SJCRH30 (cell line): ENCODE data around the gene GMIP. TPM values are rescaled to one million over a fixed set of nuclear protein-coding genes. Genes with fewer than 3 reads are reported as not detected.

ENCODE experiments used
- DNase-seq, 2 experiments: peaks; one replicate each; pipeline ENCODE4 v3.0.0-alpha.2; 2015 to 2020
- H3K27ac ChIP-seq: fragments of 250-450 bp; sonication (Bioruptor Pico); 2 replicates; pipeline ENCODE4 v1.5.1; 2020; ENCODE audit warnings: mild to moderate bottlenecking, moderate library complexity
- H3K27me3 ChIP-seq: fragments of 250-450 bp; sonication (Bioruptor Pico); 2 replicates; pipeline ENCODE4 v1.5.1; 2020; ENCODE audit warnings: mild to moderate bottlenecking, moderate library complexity
- H3K36me3 ChIP-seq: fragments of 250-450 bp; sonication (Bioruptor Pico); 2 replicates; pipeline ENCODE4 v1.5.1; 2020; ENCODE audit warnings: mild to moderate bottlenecking, moderate library complexity
- H3K4me1 ChIP-seq: fragments of 250-450 bp; sonication (Bioruptor Pico); 2 replicates; pipeline ENCODE4 v1.5.1; 2020; ENCODE audit warnings: mild to moderate bottlenecking, moderate library complexity
- H3K4me3 ChIP-seq: fragments of 250-450 bp; sonication (Bioruptor Pico); 2 replicates; pipeline ENCODE4 v1.5.1; 2020; ENCODE audit warnings: mild to moderate bottlenecking, moderate library complexity
- H3K9me3 ChIP-seq: fragments of 250-450 bp; sonication (Bioruptor Pico); replicated peaks from 2 replicates; pipeline ENCODE4 v1.5.1; 2020; ENCODE audit warnings: mild to moderate bottlenecking, moderate library complexity
- total RNA-seq: library from RNA; depleted of rRNA; stranded (reverse); fragments of >200 nt; shearing (Covaris generic); gene quantifications from 2 replicates; pipeline ENCODE4 v1.2.3, GENCODE V29; 2014; rRNA removed

Gene GMIP
- total RNA-seq, 1 experiment from 2014 or later: 4.6 TPM

DNA sequence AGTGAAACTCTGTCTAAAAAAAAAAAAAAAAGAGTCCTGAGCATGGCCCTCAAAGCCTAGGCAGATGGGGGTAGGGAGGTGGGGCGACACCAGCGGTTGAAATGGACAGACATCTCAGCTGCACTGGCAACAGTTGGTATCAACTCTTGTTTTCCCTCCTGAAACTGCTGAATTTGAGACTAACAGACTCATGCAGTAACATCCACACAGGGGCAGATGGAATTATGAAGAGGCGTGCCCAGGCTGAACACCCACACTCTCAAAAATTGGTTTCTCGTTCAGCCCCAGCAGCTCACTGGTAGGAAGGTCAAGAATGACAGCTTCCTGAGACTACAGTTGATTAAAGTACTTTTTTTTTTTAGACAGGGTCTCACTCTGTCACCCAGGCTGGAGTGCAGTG lies 49.1 kb downstream of the GMIP start:
- Histone ChIP-seq H3K27me3 (no peaks in the 10 kb centered on the region), H3K4me3 (no peak overlapping the region)

DNA sequence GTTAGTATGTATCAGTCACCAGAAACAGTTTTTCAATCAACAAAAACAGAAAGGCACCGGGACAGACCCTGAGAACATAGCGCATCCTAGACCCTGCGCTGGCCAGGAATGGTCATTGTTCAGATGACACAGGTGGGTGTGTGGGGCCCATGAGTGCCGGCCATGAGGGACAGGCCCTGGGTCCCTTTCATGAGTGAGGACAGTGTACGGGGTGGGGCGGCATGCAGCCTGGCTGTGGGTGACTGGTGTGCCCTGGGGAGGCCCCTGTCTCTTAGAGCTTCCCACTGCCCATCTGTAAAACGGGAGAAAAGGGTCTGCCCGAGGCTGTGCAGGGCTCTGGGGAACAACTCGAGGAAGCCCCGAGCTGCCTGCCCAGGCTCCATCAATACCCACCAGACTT lies 50.8 kb downstream of the GMIP start:
- Histone ChIP-seq H3K27me3 (no peaks in the 10 kb centered on the region), H3K9me3 (no peaks in the 10 kb centered on the region), H3K27ac (no peak overlapping the region; the same call in 1 of the 2 replicates), H3K4me1 (peaks cover 11% of the 10 kb centered on the region), H3K4me3 (no peak overlapping the region), H3K36me3 (no peaks in the 10 kb centered on the region)
- no peak for DNase-seq

More for the DNA sequence above, 49.1 kb downstream of the GMIP start:
- Histone ChIP-seq H3K4me1 (peaks cover 11% of the 10 kb centered on the region), H3K9me3 (no peaks in the 10 kb centered on the region), H3K36me3 (no peaks in the 10 kb centered on the region), H3K27ac (no peak overlapping the region)
- no peak for DNase-seq

DNA sequence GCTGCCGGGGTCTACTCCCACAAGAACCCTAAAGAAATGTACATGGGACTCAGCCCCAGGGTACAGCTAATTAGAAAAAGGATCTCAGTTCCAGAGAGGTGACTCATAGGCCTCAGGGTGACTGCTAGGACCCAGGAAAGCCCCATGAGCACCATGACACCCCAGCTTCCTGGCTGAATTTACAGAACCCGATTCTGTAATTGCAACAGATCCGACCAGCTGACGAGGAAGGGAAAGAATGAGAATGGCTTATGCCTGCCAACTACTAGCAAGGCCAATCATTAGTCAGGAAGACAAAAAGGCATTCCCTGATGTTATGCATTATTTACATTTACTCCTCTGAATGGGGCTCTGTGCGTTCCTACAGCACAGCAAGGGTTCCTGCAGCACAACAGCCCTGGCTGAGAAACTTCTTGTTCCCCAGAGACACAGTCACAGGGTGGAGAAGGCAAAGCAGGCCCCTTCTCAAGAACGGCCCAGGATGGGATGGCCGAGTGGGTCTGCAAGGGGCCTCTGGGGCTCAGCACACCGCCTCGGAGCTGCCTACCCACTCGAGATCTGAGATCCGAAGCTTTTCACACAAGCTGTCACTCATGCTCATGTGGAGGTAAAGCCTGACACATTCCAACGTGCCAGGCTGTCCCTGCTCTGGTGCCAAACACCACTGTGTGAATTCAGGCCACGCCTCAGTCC lies 52.2 kb downstream of the GMIP start:
- peak overlapping the region; percentile 50 for H3K27ac ChIP-seq
- peak overlapping the region; percentile 7; the same call in 1 of the 2 replicates for H3K4me3 ChIP-seq
- H3K4me1 ChIP-seq: peaks cover 11% of the 10 kb centered on the region
- peak; percentile 78 to 85 for DNase-seq
- no peaks in the 10 kb centered on the region for H3K9me3 ChIP-seq
- no peaks in the 10 kb centered on the region for H3K36me3 ChIP-seq
- H3K27me3 ChIP-seq: no peaks in the 10 kb centered on the region

DNA sequence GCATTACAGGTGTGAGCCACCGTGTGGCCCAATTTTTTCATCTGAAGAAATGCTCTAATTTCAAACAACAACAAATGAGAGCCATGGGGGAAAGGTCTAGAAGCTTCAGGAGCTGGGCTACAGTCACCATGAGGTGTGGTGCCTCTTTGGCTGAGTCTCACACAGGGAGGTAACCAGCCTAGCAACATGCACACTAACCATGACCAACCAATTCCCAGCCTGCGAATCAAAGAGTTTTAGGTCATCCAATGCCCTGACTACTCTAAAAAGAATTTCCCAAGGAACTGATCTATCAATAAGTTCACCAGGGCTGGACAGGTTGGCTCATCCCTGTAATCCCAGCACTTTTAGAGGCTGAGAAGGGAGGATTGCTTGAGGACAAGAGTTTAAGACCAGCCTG lies 54.9 kb downstream of the GMIP start:
- no peak overlapping the region for H3K4me3 ChIP-seq
- DNase-seq: no peak
- H3K9me3 ChIP-seq: no peaks in the 10 kb centered on the region
- H3K36me3 ChIP-seq: no peaks in the 10 kb centered on the region
- no peak overlapping the region for H3K27ac ChIP-seq
- H3K27me3 ChIP-seq: no peaks in the 10 kb centered on the region
- H3K4me1 ChIP-seq: peaks cover 11% of the 10 kb centered on the region

DNA sequence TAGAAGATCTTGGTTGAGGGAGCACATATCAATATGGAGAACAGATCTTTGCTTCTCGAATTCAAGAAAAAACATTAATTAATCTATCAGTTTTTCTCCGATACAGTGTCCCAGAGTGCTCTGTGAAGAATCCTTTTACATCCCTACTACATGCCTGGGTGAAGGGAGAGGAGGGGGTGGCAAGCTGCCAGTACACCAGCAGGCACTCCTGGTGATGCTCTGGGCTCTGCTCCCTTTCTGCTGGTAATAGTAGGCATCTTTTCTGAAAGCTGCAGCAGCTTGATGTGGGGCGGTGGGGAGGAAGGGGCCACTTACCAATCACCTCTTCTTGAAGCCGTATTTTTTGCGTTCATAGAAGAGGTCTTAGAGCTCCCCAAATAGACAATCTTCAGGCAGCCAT lies 55.7 kb downstream of the GMIP start:
- no peaks in the 10 kb centered on the region for H3K27me3 ChIP-seq
- H3K4me1 ChIP-seq: peaks cover 11% of the 10 kb centered on the region
- H3K36me3 ChIP-seq: no peaks in the 10 kb centered on the region
- no peak for DNase-seq
- H3K27ac ChIP-seq: no peak overlapping the region
- no peaks in the 10 kb centered on the region for H3K9me3 ChIP-seq
- no peak overlapping the region for H3K4me3 ChIP-seq

DNA sequence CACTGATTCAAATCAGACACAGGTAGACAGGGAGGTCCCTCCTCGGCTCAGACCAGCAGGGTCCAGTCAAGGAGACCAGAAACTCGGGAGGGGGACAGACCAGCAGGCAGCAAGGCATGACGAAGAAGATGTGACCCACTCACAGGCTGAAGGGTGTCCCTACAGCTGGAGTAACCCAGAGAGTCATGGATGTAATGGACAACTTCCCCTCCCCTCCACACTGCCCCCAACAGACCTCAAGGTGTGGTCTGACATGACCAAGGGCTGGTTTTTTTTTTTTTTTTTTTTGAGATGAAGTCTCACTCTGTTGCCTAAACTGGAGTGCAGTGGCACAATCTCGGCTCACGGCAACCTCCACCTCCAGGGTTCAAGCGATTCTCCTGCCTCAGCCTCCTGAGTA lies 59.1 kb downstream of the GMIP start:
- no peaks in the 10 kb centered on the region for H3K9me3 ChIP-seq
- H3K4me3 ChIP-seq: no peak overlapping the region
- DNase-seq: no peak
- peaks cover 2% of the 10 kb centered on the region; the same call in 1 of the 2 replicates for H3K4me1 ChIP-seq
- no peaks in the 10 kb centered on the region for H3K36me3 ChIP-seq
- H3K27ac ChIP-seq: no peak overlapping the region
- H3K27me3 ChIP-seq: no peaks in the 10 kb centered on the region

DNA sequence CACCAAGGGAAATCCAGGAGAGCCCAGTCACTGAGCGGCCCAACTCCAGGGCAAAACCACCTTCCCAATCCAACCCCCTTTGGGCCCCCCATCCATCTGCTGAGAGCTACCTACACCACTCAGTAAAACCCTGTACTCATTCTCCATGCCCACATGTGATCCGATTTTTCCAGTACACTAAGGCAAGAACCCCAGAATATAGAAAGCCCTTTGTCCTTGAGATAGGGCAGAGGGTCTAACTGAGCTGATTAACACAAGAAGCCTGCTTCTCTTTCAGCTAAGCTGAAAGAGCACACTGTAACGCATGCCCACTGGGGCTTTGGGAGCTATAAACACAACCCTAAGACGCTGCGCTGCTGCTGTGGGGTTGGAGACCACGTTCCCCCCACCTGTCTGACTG lies 61.0 kb downstream of the GMIP start:
- Histone ChIP-seq H3K9me3 (no peaks in the 10 kb centered on the region), H3K4me3 (no peak overlapping the region), H3K27me3 (no peaks in the 10 kb centered on the region), H3K27ac (no peak overlapping the region), H3K36me3 (no peaks in the 10 kb centered on the region), H3K4me1 (peaks cover 8% of the 10 kb centered on the region)
- DNase-seq: no peak

DNA sequence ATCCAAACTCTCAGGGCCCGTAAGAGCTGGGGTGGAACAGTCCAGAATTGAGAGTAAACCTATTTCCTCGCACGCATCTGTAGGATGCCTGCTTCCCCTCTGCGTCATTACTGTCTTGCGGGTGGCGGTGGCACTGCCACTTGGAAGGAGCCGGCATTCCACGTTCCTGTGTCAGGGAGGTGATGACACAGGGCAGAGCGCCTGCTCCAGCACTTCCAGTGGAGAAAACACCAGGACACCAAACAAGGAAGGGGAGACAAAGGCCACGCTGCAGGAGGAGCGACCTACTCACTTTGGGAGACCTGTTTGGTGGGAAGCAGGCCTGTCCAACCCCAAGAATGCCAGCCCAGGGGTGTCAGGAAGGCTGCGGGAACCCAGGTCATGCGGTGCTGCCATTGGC lies 62.1 kb downstream of the GMIP start:
- Histone ChIP-seq H3K4me1 (peaks cover 16% of the 10 kb centered on the region), H3K4me3 (no peak overlapping the region), H3K9me3 (no peaks in the 10 kb centered on the region), H3K27ac (no peak overlapping the region), H3K36me3 (no peaks in the 10 kb centered on the region), H3K27me3 (no peaks in the 10 kb centered on the region)
- no peak for DNase-seq

DNA sequence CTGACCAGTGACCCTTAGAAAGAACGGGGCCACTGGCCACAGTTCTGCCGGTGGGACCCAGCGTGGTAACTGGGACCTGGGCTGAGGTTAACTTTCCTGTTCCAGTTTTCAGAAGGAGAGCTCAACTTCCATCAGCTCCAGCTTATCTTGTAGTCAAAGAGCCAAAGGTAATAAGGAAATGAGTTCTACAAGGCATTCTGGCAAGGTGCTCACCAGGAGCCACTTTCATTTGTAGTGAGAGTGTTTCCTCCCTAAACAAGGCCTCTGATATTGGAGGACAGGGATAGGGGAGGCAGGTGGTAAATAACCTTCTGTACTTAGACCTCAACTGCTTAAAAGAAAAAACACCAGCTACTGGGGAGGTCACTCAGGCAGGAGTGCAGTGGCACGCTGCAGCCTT lies 63.0 kb downstream of the GMIP start:
- Histone ChIP-seq H3K27ac (no peak overlapping the region), H3K4me1 (peaks cover 16% of the 10 kb centered on the region), H3K27me3 (no peaks in the 10 kb centered on the region), H3K4me3 (no peak overlapping the region), H3K9me3 (no peaks in the 10 kb centered on the region), H3K36me3 (no peaks in the 10 kb centered on the region)
- DNase-seq: no peak

DNA sequence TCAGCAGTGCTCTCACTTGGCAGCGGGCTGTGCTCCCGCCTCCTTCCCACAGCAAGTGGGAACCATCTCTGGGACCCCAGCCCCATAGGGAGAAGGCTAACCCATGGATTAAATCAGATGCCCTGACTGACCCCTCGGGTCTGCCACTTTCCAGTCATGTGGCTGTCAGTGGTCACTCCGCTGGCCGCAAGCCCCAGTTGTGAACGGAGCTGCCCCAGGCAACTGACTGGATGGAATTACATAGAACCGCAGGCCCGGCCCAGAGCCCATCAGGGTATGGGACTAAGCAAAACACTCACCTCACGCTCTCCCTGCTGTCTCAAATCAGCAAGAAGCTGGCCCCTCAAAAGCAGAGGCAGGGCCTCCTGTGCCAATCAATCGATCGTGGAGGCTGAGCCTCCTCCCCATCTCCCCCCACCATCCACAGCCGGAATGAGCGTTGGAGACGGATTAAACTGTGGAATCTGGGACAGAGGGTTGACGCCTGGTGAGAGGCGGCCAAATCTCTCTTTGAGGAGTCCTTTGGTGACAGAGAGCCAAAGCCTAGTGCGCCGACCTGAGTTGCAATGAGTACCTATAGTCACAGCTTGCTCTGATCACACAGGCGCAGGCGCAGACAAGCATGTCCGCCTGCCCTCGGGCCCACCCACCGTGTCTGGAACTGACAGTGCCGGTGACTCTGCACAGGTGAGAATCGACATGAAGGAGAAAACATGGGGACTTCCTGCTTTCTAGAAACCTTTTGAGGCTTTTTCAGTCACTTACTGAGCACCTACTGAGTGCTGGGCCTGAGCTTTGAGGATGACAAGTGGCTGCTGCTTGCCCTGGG lies 63.7 kb downstream of the GMIP start:
- Histone ChIP-seq H3K9me3 (no peaks in the 10 kb centered on the region), H3K4me1 (peaks cover 16% of the 10 kb centered on the region), H3K4me3 (no peak overlapping the region), H3K27me3 (no peaks in the 10 kb centered on the region), H3K36me3 (no peaks in the 10 kb centered on the region), H3K27ac (peak overlapping the region; percentile 26; the same call in 1 of the 2 replicates)
- DNase-seq: peak; percentile 58 to 74

Other genes starting within 250 kb of the GMIP start
- 99.6 and 101 TPM in 2 replicates for gene GATAD2A, start 238.0 kb downstream of the GMIP start, total RNA-seq
- 1.7 and 1.8 TPM in 2 replicates for gene TSSK6, start 128.1 kb downstream of the GMIP start, total RNA-seq
- 158 and 210 TPM in 2 replicates for gene NDUFA13, start 127.4 kb downstream of the GMIP start, total RNA-seq
- gene YJEFN3, start 114.7 kb downstream of the GMIP start, total RNA-seq: 1.0 and 1.9 TPM in 2 replicates
- gene CILP2, start 105.4 kb downstream of the GMIP start, total RNA-seq: 0.94 and 1.1 TPM in 2 replicates
- gene PBX4, start 25.0 kb downstream of the GMIP start, total RNA-seq: 3.6 and 3.7 TPM in 2 replicates
- 1.5 and 1.9 TPM in 2 replicates for gene LPAR2, start 15.4 kb downstream of the GMIP start, total RNA-seq
- 28.8 and 29.3 TPM in 2 replicates for gene ATP13A1, start 20.0 kb upstream of the GMIP start, total RNA-seq
- 17.9 and 19.5 TPM in 2 replicates for gene ZNF101, start 25.2 kb upstream of the GMIP start, total RNA-seq
- 7.8 and 7.9 TPM in 2 replicates for gene ZNF14, start 89.5 kb upstream of the GMIP start, total RNA-seq
- gene ZNF506, start 178.1 kb upstream of the GMIP start, total RNA-seq: 23.6 and 31.6 TPM in 2 replicates
- 24.7 and 27.9 TPM in 2 replicates for gene ZNF253, start 222.2 kb upstream of the GMIP start, total RNA-seq